Measurements from ENCODE around the gene LHX1.

LHX1 gene

DNA sequence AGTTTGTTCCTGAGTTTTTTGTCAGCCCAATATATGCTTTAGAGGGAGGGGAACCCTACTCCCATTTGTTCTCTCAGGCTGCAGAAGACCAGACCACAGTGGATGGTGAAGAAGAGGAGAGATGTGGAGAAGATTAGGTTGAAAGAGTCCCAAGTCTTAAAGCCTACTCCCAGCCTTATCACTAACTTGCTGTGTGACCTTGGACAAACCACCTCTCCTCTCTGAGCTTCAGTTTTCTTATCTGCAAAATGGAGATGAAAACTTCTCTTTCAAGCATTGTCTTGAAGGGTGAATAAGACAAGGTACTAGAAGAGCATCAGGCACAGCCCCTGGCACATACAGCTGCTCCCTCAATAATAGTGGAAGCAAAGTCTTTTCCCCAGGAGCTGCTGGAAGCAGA lies 15.1 kb upstream of the LHX1 start:
- no peak for DNase-seq (ENCODE audit: low read depth)

DNA sequence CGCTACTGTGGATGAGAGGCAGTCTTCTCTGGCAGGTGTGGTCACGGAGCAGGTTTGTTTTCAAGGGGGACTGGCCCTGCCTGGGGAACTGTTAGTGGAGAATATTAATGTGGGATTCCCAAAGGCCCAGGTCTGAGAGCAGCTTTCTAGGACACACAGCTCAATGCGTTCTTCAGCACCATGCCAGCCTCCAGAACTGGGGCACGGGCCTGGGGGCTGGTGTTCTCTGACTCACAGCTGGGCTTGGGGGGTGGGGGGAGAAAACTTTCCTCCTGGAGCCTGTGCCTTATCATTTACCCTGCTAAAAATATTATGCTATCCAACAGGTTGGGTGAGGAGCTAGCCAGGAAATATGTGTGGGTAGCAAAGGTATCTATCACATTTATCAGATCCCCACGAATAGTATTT lies 13.5 kb upstream of the LHX1 start:
- no peak for DNase-seq (ENCODE audit: low read depth)

DNA sequence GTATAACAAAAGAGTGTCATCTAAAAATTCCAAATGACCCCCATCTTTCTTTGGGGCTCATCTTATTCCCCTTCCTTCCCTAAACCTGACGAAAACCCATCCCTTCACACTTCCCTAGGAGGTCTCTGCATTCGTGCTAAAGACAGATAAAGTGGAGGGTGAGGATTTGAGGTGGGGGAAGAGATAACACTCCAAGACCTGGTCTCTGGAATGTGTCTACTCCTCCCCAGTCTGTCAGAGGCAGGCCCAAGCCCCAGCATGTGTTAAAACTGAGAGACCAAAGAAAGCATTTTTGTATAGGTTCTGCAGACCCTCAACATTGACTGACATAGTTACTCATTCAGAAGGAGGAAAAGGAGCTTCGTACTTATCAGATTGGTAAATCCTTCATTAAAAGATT lies 11.0 kb upstream of the LHX1 start:
- DNase-seq (ENCODE audit: low read depth): no peak

DNA sequence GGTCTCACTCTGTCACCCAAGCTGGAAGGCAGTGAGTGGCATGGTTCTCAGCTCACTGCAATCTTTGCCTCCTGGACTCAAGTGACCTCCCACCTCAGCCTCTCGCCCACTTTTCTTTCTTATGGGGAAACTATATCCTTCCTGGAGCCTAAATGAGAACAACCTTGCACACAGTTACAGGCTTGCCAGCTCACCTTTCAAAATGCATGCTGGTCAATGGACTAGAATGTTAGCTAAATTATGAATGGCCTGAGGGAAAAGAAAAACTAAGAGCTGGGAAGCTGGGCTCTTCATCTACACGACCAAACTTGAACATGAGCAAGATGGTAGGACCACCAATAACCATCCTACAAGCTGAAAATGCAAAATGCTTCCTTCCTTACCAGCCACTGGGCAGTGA lies 10.6 kb upstream of the LHX1 start:
- DNase-seq (ENCODE audit: low read depth): no peak

DNA sequence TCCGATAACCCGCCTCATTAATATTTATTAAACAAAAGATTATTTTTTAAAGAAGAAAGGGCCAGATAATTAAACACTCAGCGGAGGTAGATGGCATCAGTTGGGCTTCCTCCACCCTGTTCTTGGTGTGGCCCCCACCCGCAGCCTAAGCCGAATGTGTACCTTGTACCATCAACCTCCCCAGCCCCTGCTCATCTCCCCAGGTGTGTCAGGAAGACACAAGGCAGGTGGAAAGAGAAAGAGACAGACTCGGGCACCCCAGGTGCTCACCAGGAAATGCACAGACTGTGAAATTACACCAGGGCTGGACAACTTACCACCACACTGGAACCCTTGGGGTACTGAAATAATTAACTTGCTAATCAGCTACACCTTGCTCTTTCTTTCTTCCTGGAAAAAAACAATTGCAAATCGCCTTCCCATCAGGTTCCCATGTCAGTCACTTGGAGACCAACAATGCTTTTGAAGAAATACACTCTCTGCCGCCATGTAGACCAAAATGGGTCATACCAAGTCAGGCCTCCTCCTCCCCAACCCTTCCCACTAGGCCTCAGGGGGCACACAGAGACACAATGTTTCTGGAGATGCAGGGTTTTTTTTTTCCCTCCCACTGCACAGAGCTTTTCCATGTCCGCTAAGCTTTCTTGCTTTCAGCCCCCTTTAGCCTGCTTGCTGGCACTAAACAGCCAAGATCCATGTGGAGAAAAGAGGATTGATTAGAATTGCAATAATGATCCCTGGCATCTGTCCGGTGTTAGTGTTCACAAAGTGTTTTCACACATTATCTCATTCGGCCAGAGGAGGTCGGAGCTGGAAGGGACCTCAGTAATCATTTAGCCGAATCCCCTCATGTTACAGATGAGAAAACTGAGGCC lies 8.6 kb upstream of the LHX1 start:
- DNase-seq (ENCODE audit: low read depth): no peak

DNA sequence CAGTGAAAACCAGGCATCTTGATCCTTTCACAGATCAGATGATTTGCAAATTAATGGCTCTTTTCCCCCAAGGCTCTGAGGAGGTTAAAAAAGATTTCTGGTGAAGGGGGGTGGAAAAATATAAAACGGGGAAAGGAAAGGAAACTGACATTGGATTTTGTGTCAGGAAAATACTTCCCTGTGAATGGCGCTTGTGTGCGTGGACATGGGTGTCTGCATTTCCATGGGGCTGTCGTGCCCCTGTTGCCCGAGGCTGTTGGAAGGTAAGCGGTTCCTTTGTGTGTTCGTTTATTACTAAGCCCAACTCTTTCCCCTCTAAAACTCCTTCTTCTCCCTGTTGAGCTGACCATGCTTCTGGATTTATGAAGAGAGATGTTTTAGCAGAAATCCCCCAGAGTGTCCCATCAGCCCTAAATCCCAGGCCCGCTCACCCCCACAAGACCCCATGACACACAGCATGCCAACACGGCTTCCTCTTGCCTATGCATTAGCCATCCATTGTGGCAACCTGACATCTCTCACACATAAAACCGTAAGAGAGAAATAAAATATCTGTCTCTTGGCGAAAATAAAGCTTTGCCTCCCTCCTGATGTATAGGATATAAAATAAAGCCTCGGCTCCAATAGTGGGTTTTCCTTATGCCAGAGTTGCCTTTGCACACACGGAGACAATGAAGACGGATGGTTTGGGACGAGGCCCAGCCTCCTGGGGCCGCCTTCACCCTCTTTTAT lies 7.3 kb upstream of the LHX1 start:
- no peak for DNase-seq (ENCODE audit: low read depth)

DNA sequence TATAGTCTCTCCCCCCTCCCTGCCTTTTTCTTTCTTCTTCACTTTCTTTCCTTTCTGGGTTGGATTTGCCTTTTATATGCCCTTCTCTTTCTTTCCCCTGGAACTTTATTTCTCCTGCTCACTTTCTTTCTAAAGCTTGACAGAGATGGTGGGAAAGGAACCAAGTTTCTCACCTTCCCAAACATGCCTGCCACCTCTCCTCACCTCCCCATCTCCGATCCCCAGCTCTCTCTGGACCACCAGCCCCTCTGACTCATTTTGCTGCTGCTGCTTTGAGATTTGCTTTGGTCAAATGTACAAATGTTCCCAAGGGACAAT lies 6.7 kb upstream of the LHX1 start:
- DNase-seq (ENCODE audit: low read depth): no peak

DNA sequence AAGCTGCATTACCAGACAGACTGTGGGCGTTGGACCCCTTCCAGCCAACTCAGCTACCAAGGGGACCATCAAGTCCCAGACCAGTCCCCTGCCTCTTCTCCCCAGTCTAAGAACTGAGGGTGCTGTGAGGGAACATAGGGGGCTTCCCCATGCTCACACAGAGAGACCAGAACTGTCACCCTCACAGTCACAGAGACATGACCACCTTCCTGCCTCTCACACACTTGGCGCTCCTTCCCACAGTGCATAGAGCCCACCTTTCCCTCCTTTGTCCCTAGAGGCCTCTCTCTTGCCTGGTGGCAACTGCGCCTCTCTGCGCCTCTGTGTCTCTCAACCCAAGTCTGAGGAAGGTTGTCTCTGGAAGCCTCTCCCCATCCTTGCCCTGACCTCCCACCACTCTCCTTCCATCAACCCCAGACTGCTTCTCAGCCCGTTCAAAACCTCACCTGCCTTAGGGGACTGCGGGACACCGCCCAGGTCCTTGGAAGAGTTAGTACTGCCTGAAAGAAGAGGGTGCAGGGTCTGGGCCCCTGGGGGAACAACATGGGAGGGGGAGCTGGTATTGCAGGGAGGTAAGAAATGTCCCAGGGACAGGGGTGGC lies 6.1 kb upstream of the LHX1 start:
- no peak for DNase-seq (ENCODE audit: low read depth)

DNA sequence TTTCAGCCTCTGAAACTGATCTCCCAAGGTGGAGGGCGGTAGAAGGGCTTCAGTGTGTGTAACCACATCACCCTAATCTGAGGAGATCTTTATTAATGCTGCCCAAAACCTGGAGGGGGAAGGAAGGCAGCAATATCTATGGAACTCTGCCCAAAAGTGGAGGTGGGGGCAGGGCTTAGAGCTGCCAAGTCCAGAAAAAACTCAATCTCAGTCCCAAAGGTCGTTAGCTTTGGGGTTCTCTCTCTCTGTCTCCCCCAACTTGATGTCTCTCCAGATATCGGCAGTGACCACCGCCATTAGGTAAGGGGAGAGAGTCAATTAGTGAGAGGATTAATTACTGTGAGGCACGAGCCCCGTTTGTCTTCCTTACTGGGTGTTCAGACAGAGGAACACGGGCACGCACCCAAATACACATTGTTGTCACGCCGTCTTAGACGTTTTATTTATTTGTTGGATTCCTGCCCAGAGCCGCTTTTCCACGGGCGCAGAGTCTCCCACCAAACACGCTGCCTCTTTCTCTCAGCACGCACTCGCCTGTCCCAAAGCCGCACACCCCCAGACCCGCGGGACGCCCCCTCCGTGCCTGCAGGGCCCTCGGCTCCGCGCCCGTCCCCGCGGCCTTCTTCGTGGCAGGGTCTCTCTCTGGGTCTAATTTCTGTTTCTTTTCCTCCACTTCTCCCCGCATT lies 5.4 kb upstream of the LHX1 start:
- DNase-seq (ENCODE audit: low read depth): no peak

DNA sequence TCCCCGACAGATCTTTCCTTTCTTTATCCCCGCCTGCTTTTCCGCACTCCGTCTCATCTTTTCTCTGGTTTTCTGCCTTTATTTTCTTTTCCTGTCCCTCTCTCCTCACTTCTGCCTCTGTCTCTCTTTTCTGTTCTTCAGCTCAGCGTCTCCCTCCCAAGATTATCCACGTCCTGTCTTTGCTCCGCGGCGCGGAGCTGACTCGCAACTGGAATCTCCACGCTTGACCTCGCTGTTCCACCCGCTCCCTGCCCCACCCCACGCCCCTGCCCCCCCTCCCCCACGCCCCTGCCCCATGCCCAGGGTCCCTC lies 4.9 kb upstream of the LHX1 start:
- DNase-seq (ENCODE audit: low read depth): no peak

DNA sequence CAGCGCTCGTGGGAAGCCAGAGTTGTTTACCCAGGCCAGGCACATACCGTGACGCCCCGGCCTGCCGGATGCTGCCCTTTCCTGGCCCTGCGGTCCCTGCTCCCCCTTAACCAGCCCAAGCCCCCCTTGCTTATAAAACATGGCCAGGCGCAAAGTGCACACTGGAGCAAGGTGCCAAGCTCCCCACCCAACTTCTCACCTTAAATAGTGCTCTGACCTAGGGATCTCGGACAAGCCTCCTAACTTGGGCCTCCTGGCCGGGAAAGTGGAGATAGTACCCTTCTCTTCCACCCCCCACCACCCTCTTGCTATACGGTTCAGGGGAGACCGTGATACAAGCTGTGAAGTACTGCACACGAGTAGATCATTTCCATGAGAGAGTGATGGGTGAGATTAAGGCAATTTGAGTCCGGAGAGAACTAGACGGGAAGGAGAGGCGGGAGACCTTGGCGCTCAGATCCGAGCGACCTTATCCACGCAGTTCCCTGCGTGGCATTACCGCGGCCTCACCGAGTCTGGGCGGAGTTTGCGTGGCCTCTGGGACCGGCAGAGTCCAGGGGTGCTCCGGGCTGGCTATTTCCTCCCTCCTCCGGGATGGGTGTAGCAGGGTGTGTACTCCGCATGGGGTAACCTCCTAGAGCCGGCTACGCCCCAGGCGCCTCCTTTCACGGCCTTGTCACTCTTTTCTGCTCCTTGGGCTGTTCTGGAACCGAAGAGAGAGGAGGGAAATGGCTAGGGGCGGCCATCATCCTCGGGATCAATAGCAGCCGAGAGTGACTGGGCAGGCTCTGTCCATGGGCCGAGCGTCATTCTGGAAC lies 4.4 kb upstream of the LHX1 start:
- no peak for DNase-seq (ENCODE audit: low read depth)

DNA sequence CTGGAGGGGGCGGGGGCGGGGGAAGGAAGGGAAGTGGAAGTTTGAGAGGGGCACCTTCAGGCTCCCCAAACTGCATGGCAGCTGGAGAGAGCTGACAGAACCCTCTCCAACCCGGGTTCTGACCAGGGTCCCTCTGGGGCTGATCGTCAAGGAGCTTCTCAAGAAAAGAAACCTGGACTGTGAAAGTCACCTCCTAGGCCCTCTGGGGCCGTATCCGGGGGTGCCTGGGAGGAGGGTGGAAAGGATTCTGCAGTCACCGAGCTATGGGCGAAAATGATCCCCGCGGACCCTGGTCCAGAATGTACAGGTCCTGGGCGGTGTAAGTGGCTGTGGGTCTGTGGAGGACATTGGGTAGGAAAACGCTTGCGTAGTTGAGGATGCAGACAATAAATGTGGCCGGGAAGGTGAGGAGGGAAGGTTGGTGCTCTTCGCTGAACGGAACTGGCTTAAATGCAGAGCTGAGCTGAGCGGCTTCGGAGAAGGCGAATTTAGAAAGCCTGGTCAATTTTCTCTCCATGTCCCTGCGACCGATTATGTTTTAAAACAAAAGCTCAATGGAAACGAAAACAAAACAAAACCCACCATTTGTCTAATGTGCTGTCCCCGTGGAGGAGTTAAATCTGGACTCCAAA lies 3.6 kb upstream of the LHX1 start:
- DNase-seq (ENCODE audit: low read depth): no peak

DNA sequence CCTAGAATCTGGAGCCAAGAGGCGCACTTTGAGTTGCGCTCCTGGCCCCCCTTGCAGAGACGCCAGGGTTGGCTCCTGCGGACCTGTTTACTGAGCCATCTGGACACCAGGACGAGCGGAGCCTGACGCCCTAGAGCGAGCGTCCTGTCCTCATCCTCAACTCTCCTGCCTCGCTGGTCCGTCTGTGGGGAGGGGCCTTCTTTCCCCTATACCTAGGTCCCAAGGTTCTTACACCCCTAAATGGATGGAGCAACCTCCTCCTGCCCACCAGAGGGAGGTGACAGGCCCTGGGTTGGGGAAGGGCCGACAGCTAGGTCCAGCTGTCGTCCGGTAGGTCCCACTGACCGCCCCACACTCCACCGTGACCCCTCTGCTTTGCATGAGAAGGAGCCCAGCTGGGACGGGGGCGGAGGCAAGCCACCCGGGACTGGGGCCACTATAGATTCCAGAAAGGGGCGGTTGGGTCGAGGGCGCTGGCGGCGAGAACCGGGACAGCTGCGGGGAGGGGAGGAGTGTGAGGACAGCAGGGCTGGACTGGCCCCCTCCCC lies 3.1 kb upstream of the LHX1 start:
- DNase-seq (ENCODE audit: low read depth): no peak

DNA sequence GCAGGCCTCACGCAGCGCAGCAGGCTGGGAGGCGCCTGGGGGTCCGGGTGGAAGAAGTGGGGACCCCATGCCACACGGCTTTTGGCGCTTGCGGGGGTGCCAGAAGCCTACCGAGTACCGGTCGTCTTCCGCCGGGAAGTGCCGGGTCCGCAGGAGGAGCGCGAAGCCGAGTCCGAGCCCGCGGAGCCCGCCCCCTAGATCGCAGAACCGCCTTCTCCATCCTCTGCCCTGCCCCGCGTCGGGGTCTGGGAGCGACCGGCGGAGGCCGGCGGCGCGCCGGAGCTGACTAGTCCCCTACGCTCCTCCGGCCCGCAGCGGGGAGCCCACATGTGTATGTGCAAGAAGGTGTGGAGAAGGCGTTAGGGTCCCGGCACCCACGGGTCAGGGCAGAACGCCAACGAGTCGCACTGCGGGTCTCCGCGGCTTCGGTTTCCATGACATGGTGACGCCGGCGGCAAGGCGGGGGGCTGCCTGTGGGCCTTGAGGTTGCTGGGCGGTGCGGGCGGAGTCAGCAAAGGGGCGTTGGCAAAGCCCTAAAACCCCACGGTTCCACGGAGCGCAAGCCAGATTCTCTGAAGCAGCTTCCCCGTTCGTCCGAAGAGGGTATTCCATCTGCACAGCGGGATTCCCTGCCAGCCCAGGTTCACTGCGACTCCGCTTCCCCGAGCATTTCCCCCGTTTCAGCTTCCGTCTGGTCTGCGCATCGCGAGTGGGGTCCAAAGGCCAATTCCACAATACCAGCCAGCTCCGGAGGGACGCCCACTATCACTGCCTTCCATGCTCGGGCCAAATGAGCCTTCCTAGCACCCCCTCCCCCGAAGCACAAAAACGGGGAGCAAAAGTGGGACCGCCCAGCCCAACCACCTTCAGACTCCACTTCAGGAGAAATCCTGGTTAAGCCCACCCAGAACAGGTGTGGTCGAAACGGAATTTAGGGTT lies 2.3 kb upstream of the LHX1 start:
- no peak for DNase-seq (ENCODE audit: low read depth)

DNA sequence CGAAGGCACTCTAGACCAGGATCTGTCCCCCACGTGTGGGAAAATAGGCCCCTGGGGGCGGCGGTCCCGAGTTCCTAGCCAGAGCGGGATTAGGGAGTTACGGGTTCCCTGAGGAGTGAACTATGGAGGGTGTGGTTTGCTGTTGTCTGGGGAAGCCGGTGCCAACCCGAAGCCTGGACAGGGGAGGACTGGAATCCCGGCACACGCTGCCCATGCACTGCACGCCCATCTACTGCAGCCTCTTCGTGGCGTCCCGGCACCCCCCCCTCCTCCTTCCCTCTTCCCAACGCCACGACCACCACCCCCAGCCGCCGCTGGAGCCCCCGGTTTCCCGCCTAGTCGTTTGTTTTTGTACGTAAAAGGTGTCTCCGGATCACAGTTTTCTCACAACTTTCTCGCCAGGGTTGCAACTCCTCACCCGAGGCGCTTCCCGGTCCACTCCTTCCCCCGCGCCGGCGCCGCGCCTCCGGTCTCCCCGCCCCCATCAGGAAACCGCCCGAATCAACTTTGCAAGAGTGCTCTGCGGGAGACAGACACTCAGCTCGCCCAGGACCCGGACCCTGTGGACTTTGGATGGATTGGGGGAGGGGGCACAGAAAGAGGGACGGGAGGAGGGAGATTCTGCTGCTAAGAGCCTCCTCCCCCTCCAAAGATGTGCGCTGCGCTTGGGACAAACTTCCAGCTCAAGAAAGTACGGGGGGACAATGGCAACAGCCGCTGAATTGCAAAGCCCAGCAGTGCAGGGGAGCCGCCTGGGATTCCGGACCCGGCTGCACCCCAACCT lies 1.4 kb upstream of the LHX1 start:
- no peak for DNase-seq (ENCODE audit: low read depth)

DNA sequence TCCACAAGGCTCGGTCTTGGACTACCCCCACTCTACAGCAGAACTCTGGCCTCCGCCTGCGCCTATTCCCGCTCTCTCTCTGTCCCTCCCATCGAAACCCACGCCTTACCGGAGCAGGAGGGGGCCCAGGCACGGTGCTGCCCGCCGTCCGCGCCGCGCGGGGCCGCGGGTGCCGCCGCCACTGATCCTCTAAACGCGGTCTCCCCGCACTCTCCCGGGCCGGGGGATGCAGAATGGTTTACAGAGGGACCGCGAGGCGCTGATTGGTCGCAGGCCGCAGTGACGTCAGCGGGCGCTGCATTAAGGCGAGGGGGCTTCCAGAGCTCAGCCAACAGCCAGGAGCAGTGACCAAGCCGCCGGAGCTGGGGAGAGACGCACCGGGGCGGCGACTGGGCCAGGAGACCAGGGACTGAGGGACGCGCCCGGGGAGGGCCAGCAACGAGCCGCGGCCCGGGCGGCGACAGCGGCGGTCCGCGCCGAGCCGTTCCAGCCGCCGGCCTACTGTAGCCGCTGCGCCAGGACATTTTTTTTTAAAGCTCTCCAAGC lies 747 bp upstream of the LHX1 start:
- DNase-seq (ENCODE audit: low read depth): no peak

DNA sequence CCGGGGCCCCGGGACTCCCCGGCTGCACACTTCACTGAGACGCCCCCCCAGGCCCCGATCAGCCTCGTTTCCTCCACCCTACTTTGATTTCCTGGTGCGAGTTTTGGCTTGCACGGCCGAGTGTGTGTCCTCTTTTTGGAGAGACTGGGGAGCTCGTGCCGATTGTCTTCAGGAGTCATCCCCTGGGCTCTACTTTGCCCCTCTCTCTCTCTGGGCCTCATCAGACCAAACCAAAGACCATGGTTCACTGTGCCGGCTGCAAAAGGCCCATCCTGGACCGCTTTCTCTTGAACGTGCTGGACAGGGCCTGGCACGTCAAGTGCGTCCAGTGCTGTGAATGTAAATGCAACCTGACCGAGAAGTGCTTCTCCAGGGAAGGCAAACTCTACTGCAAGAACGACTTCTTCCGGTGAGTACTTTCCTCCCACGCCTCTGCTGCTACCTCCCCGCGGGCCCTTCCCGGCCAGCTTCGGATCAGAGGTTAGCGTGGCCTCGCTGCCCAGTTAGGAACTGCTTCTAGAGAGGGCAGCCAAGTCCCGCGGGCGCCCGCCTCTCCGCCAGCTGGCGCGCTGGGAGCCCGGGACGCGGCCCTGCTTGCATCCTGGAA lies 787 bp downstream of the LHX1 start:
- no peak for DNase-seq (ENCODE audit: low read depth)

DNA sequence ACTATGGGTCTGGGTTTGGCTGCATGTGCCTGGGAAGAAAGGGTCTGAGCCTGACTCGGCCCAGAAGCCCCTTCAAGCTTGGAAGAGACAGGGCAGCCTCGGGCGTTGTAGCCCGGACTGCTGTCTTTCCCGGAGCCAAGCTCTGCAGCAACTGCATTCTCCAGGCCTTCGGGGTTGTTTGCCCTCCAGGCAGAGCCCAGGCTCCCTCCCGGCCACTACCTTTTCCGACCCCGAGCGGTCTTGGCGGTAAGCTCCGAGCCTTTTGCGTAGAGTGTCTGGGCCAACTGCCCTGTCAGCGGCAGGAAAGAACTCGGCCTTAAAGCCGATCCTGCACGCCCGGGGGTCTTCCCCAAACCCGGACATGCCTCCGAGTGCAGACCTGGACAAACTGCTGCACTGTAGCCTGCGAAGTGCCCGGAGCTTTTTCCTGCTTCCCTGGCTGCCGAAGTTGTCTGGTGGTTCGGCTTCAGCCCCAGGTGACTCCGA lies 1.3 kb downstream of the LHX1 start:
- no peak for DNase-seq (ENCODE audit: low read depth)
